GM19035 (cell line): ENCODE results near the gene CAMK1G.

Experiments used
- ATAC-seq: cut with Tn5 transposase; IDR thresholded peaks from one replicate; pipeline ENCODE4 v1.9.1; 2021; ENCODE audit not compliant: unreplicated experiment

Gene CAMK1G

GRCh38 chr1:209657918-209658317, 74.4 kb downstream of the CAMK1G start:
- ATAC-seq = no peak

- ATAC-seq = no peak
Observed at GRCh38 chr1:209659909-209660308, 76.4 kb downstream of the CAMK1G start.

GRCh38 chr1:209661071-209661470, 77.6 kb downstream of the CAMK1G start:
- ATAC-seq = no peak

GRCh38 chr1:209662879-209663327, 79.4 kb downstream of the CAMK1G start:
- ATAC-seq = no peak
